ENCODE measurements around the gene HAS3.

DNA sequence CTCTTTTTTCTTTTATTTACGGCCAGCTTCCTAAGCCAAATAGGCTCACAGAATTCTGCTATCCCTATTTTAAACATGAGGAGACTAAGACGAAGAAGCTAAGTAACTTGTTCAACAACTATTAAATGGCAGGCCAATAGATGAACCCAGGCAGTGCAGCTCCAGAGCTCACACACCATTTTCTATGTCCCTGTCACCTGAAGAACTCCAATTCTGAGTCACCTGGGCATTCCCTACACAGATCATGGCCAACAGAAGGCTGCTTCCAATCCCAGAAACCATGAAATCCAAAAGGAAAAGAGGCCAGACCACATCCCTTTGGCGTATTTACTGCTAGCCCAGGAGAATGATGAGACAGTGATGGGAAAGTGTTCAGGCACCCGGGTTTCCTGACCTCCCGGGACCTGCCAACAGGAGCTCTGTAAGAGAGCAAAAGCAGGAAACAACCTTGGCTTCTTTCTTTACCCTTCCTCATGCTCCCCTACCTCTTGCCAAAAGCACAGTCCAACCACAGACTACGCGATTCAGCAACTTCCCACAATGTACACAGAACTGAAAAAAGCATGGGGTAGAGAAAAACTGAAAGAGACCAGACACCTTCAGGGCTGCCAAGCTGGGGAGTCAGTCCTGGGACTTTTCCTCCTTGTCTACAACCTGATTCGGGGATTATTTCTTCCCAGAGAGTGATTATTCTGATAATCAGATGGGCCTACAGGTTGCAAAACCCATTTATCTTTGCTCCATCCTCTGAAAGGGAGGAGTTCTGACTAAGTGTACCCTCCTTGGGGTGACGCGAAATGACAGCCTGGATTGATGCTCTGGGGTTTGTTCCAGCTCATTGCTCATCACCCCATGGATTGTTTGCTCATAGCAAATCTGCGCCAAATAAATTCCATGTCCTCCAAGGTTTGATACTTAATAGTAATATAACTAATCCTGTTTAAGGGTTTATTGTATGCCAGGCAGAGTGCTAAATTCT lies 47.8 kb upstream of the HAS3 start:
- TF ChIP-seq, protein P1, sequence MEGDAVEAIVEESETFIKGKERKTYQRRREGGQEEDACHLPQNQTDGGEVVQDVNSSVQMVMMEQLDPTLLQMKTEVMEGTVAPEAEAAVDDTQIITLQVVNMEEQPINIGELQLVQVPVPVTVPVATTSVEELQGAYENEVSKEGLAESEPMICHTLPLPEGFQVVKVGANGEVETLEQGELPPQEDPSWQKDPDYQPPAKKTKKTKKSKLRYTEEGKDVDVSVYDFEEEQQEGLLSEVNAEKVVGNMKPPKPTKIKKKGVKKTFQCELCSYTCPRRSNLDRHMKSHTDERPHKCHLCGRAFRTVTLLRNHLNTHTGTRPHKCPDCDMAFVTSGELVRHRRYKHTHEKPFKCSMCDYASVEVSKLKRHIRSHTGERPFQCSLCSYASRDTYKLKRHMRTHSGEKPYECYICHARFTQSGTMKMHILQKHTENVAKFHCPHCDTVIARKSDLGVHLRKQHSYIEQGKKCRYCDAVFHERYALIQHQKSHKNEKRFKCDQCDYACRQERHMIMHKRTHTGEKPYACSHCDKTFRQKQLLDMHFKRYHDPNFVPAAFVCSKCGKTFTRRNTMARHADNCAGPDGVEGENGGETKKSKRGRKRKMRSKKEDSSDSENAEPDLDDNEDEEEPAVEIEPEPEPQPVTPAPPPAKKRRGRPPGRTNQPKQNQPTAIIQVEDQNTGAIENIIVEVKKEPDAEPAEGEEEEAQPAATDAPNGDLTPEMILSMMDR (IDR thresholded peaks at IDR 0.05; ENCODE audit: low read depth, low read length, missing input control): no peak
- TF ChIP-seq, protein P2, sequence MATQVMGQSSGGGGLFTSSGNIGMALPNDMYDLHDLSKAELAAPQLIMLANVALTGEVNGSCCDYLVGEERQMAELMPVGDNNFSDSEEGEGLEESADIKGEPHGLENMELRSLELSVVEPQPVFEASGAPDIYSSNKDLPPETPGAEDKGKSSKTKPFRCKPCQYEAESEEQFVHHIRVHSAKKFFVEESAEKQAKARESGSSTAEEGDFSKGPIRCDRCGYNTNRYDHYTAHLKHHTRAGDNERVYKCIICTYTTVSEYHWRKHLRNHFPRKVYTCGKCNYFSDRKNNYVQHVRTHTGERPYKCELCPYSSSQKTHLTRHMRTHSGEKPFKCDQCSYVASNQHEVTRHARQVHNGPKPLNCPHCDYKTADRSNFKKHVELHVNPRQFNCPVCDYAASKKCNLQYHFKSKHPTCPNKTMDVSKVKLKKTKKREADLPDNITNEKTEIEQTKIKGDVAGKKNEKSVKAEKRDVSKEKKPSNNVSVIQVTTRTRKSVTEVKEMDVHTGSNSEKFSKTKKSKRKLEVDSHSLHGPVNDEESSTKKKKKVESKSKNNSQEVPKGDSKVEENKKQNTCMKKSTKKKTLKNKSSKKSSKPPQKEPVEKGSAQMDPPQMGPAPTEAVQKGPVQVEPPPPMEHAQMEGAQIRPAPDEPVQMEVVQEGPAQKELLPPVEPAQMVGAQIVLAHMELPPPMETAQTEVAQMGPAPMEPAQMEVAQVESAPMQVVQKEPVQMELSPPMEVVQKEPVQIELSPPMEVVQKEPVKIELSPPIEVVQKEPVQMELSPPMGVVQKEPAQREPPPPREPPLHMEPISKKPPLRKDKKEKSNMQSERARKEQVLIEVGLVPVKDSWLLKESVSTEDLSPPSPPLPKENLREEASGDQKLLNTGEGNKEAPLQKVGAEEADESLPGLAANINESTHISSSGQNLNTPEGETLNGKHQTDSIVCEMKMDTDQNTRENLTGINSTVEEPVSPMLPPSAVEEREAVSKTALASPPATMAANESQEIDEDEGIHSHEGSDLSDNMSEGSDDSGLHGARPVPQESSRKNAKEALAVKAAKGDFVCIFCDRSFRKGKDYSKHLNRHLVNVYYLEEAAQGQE (IDR thresholded peaks at IDR 0.05): peak; percentile 21
- TF ChIP-seq HNF4G (IDR thresholded peaks at IDR 0.05) (no peak), EGR1 (IDR thresholded peaks at IDR 0.05; ENCODE audit: low read depth in 2 of 2) (no peak), FOXA1 (IDR thresholded peaks at IDR 0.05) (no peak), HNF4A (conservative IDR thresholded peaks at IDR 0.05) (peak in 1 of 2 donors; percentile 53), JUND (IDR thresholded peaks at IDR 0.05) (no peak)
- TF ChIP-seq, protein P3, sequence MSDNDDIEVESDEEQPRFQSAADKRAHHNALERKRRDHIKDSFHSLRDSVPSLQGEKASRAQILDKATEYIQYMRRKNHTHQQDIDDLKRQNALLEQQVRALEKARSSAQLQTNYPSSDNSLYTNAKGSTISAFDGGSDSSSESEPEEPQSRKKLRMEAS (IDR thresholded peaks at IDR 0.05): peak; percentile 35
